DOHH2 (cell line): Measurements from ENCODE around the gene SSTR5.

Source experiments
- H3F3A ChIP-seq: fragments of 200-600 bp; sonication (generic), shearing (Covaris generic); 2 replicates; pipeline ENCODE4 v1.6.0; 2016; ENCODE audit warnings: antibody characterized with exemption, mild to moderate bottlenecking; ENCODE audit not compliant: control insufficient read depth, insufficient read depth
- H3K27ac ChIP-seq: fragments of 200-600 bp; sonication (generic); 2 replicates; pipeline ENCODE4 v1.5.1; 2014; ENCODE audit warnings: low read depth, mild to moderate bottlenecking, low read length, moderate library complexity
- H3K27me3 ChIP-seq: fragments of 200-600 bp; sonication (generic); 2 replicates; pipeline ENCODE4 v1.6.1; 2014; ENCODE audit warnings: mild to moderate bottlenecking, low read length, mixed read lengths; ENCODE audit not compliant: control insufficient read depth
- H3K36me3 ChIP-seq: fragments of 200-600 bp; sonication (generic); 2 replicates; pipeline ENCODE4 v1.6.1; 2014; ENCODE audit warnings: mild to moderate bottlenecking, low read length, moderate library complexity, mixed read lengths; ENCODE audit not compliant: control insufficient read depth
- H3K4me1 ChIP-seq: fragments of 200-600 bp; sonication (generic); 2 replicates; pipeline ENCODE4 v1.6.1; 2014; ENCODE audit warnings: mild to moderate bottlenecking, low read length, mixed read lengths; ENCODE audit not compliant: control insufficient read depth
- H3K4me2 ChIP-seq: fragments of 200-600 bp; sonication (generic); 2 replicates; pipeline ENCODE4 v1.6.0; 2014; ENCODE audit warnings: mild to moderate bottlenecking, low read length, moderate library complexity
- H3K4me3 ChIP-seq: fragments of 200-600 bp; sonication (generic); 2 replicates; pipeline ENCODE4 v1.5.1; 2014; ENCODE audit warnings: mild to moderate bottlenecking, low read length, mixed read lengths
- H3K79me2 ChIP-seq: fragments of 200-600 bp; sonication (generic); 2 replicates; pipeline ENCODE4 v1.6.1; 2014; ENCODE audit warnings: mild to moderate bottlenecking, low read length, mixed read lengths; ENCODE audit not compliant: control insufficient read depth
- H3K9me2 ChIP-seq: fragments of 200-600 bp; sonication (generic); replicated peaks from 2 replicates; pipeline ENCODE4 v1.6.1; 2014; ENCODE audit warnings: mild to moderate bottlenecking, low read length, mixed read lengths; ENCODE audit not compliant: control insufficient read depth
- H3K9me3 ChIP-seq: fragments of 200-600 bp; sonication (generic); 2 replicates; pipeline ENCODE4 v1.6.1; 2014; ENCODE audit warnings: antibody characterized with exemption, low read length, mixed read lengths; ENCODE audit not compliant: control insufficient read depth, insufficient read depth
- H4K20me1 ChIP-seq: fragments of 200-600 bp; sonication (generic); 2 replicates; pipeline ENCODE4 v1.6.0; 2014; ENCODE audit warnings: low read depth, mild to moderate bottlenecking, antibody characterized with exemption, low read length, moderate library complexity; ENCODE audit not compliant: control insufficient read depth, insufficient read depth
- CTCF ChIP-seq: fragments of 200-600 bp; sonication (generic); IDR thresholded peaks from one replicate; pipeline ENCODE4 v1.5.1; 2014; ENCODE audit warnings: antibody characterized with exemption, mild to moderate bottlenecking, low read depth, low read length; ENCODE audit not compliant: poor library complexity, severe bottlenecking
- EZH2phosphoT487 ChIP-seq: fragments of 200-600 bp; sonication (generic); IDR thresholded peaks from 2 replicates; pipeline ENCODE4 v1.6.1; 2017; ENCODE audit warnings: borderline replicate concordance, mild to moderate bottlenecking, antibody characterized with exemption, low read length, moderate library complexity, mixed read lengths

The SSTR5 gene

GRCh38 chr16:1026057-1026783 lies 46.3 kb upstream of the SSTR5 start:
- TF ChIP-seq CTCF (no peak), EZH2phosphoT487 (no peak)
- no peaks in the 10 kb centered on the region for H3K27me3 ChIP-seq
- H3K79me2 ChIP-seq = no peaks in the 10 kb centered on the region

GRCh38 chr16:1026784-1027500 lies 45.6 kb upstream of the SSTR5 start:
- Histone ChIP-seq H3F3A (no peaks in the 10 kb centered on the region), H4K20me1 (no peaks in the 10 kb centered on the region), H3K4me3 (no peak overlapping the region), H3K36me3 (no peaks in the 10 kb centered on the region), H3K4me2 (no peak overlapping the region), H3K9me2 (no peaks in the 10 kb centered on the region), H3K27me3 (no peaks in the 10 kb centered on the region), H3K4me1 (no peaks in the 10 kb centered on the region), H3K79me2 (no peaks in the 10 kb centered on the region), H3K27ac (no peak overlapping the region), H3K9me3 (no peaks in the 10 kb centered on the region)
- no peak for TF ChIP-seq CTCF
- no peak for TF ChIP-seq EZH2phosphoT487

More at GRCh38 chr16:1026057-1026783, 46.3 kb upstream of the SSTR5 start:
- no peaks in the 10 kb centered on the region for H3F3A ChIP-seq
- no peaks in the 10 kb centered on the region for H3K36me3 ChIP-seq
- H4K20me1 ChIP-seq = no peaks in the 10 kb centered on the region
- no peak overlapping the region for H3K4me3 ChIP-seq
- no peaks in the 10 kb centered on the region for H3K9me2 ChIP-seq
- no peaks in the 10 kb centered on the region for H3K9me3 ChIP-seq
- no peak overlapping the region for H3K4me2 ChIP-seq
- H3K27ac ChIP-seq = no peak overlapping the region
- H3K4me1 ChIP-seq = no peaks in the 10 kb centered on the region

- TF ChIP-seq EZH2phosphoT487 = no peak
- TF ChIP-seq CTCF = no peak
- Histone ChIP-seq H3K9me2 (no peaks in the 10 kb centered on the region), H3K79me2 (no peaks in the 10 kb centered on the region), H3K27ac (no peak overlapping the region), H4K20me1 (no peaks in the 10 kb centered on the region), H3K4me3 (no peak overlapping the region), H3K27me3 (no peaks in the 10 kb centered on the region), H3F3A (no peaks in the 10 kb centered on the region), H3K9me3 (no peaks in the 10 kb centered on the region), H3K36me3 (no peaks in the 10 kb centered on the region), H3K4me2 (no peak overlapping the region), H3K4me1 (no peaks in the 10 kb centered on the region)
Observed at GRCh38 chr16:1027501-1027815, 45.1 kb upstream of the SSTR5 start.
